ENCODE results near the gene OSBPL6.
A peak's percentile ranks its signal among the peaks of the same experiment; 100 is the strongest.

OSBPL6 gene

DNA sequence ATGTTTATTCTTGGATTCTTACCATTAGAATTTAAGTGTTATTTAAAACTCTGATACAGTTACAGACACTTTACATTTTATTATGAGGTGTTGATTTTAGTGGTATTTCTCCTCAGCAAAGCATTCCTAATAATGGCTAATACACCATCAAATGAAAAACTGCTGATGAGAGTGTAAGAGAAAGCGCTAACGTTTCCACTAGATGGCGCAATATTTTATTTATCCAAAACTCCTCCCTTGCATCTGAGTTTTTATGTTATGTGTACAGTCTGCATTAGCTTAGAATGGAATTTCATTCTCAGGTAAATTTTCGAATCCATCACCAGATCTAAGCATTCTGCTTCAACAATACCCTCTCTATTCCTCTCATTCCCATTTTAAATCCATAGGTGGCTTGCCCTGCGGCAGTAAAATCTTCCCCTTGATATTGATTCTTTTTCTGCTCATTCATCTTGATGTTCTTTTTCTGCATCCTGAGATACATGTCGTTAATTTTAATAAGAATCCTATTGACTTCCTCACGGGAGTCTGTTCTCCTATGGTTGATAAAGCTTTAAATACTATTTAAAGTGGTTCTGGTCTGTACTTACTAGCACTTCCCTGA lies 202.8 kb downstream of the OSBPL6 start:
- Histone ChIP-seq H2BK5ac (ENCODE audit: low read depth, low read length, poor library complexity, severe bottlenecking) (no peak overlapping the region), H3K18ac (ENCODE audit: low read depth in 1 of 2, low read length in 2 of 2) (no peak overlapping the region), H4K8ac (ENCODE audit: low read length) (no peak overlapping the region), H3K4me2 (ENCODE audit: low read length, poor library complexity, severe bottlenecking) (no peak overlapping the region), H2BK15ac (ENCODE audit: low read depth, poor library complexity, severe bottlenecking) (no peak overlapping the region), H2BK120ac (ENCODE audit: low read depth, low read length) (no peak overlapping the region), H2AK5ac (ENCODE audit: low read length, severe bottlenecking) (no peak overlapping the region), H3K9me3 (ENCODE audit: control insufficient read depth, low read length) (no peaks in the 10 kb centered on the region), H3K27me3 (ENCODE audit: control insufficient read depth in 1 of 2, insufficient read depth in 1 of 2, low read length in 2 of 2) (no peaks in the 10 kb centered on the region), H3K4me3 (ENCODE audit: insufficient read depth in 1 of 2, low read depth in 1 of 2, low read length in 2 of 2) (no peak overlapping the region), H3K4me1 (ENCODE audit: control insufficient read depth, insufficient read depth, low read depth, low read length) (no peaks in the 10 kb centered on the region), H3K14ac (ENCODE audit: low read length in 2 of 2) (no peak overlapping the region), H3K36me3 (ENCODE audit: control insufficient read depth in 1 of 2, insufficient read depth in 2 of 2, low read depth in 1 of 2, low read length in 2 of 2) (no peaks in the 10 kb centered on the region), H3K9ac (ENCODE audit: low read length) (no peak overlapping the region), H3K23ac (ENCODE audit: low read length in 2 of 2) (no peak overlapping the region), H2AFZ (ENCODE audit: low read depth, low read length) (no peak overlapping the region), H2BK12ac (ENCODE audit: low read length in 2 of 2) (no peak overlapping the region), H3K79me1 (replicated peaks; ENCODE audit: low read length, poor library complexity, severe bottlenecking) (no peaks in the 10 kb centered on the region), H3K27ac (ENCODE audit: low read length, poor library complexity, severe bottlenecking) (no peak overlapping the region), H4K91ac (ENCODE audit: low read length) (no peak overlapping the region), H3K4ac (ENCODE audit: low read depth in 1 of 2, low read length in 2 of 2) (no peak overlapping the region)
- 20% methylated on average over 5 of the region's 7 CpGs for WGBS
- peak; percentile 66 for DNase-seq

DNA sequence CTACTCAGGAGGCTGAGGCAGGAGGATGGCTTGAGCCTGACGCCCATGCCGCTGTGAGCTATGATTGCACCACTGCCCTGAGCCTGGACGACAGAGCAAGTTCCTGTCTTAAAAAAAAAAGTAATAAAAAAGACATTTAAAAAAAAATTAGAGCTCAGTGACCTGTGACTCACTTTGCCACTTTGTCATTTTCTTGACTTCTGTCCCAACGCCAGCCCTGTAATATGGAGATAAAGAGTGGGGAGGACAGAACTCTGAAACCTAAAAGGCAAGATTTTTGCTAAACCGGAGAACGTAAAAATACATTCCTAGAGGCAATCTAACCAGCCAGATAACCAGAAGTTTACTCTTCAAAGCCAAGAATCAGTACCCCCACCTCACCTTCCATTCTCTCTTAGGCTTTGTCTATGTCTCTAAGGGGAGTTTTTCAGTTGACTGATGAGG lies 207.7 kb downstream of the OSBPL6 start:
- Histone ChIP-seq H2BK12ac (ENCODE audit: low read length in 2 of 2) (no peak overlapping the region), H3K18ac (ENCODE audit: low read depth in 1 of 2, low read length in 2 of 2) (no peak overlapping the region), H3K9me3 (ENCODE audit: control insufficient read depth, low read length) (no peaks in the 10 kb centered on the region), H3K4ac (ENCODE audit: low read depth in 1 of 2, low read length in 2 of 2) (no peak overlapping the region), H2AFZ (ENCODE audit: low read depth, low read length) (no peak overlapping the region), H4K8ac (ENCODE audit: low read length) (no peak overlapping the region), H2BK120ac (ENCODE audit: low read depth, low read length) (no peak overlapping the region), H2BK15ac (ENCODE audit: low read depth, poor library complexity, severe bottlenecking) (no peak overlapping the region), H3K9ac (ENCODE audit: low read length) (no peak overlapping the region), H2BK5ac (ENCODE audit: low read depth, low read length, poor library complexity, severe bottlenecking) (no peak overlapping the region), H4K91ac (ENCODE audit: low read length) (no peak overlapping the region), H2AK5ac (ENCODE audit: low read length, severe bottlenecking) (no peak overlapping the region), H3K27ac (ENCODE audit: low read length, poor library complexity, severe bottlenecking) (no peak overlapping the region), H3K4me3 (ENCODE audit: insufficient read depth in 1 of 2, low read depth in 1 of 2, low read length in 2 of 2) (no peak overlapping the region), H3K79me1 (replicated peaks; ENCODE audit: low read length, poor library complexity, severe bottlenecking) (no peaks in the 10 kb centered on the region), H3K14ac (ENCODE audit: low read length in 2 of 2) (no peak overlapping the region), H3K4me1 (ENCODE audit: control insufficient read depth, insufficient read depth, low read depth, low read length) (peaks cover 2% of the 10 kb centered on the region), H3K23ac (ENCODE audit: low read length in 2 of 2) (no peak overlapping the region), H3K27me3 (ENCODE audit: control insufficient read depth in 1 of 2, insufficient read depth in 1 of 2, low read length in 2 of 2) (no peaks in the 10 kb centered on the region), H3K36me3 (ENCODE audit: control insufficient read depth in 1 of 2, insufficient read depth in 2 of 2, low read depth in 1 of 2, low read length in 2 of 2) (no peaks in the 10 kb centered on the region), H3K4me2 (ENCODE audit: low read length, poor library complexity, severe bottlenecking) (no peak overlapping the region)
- DNase-seq: no peak
- WGBS: no CpG with 5 or more reads among the region's 6 CpGs

DNA sequence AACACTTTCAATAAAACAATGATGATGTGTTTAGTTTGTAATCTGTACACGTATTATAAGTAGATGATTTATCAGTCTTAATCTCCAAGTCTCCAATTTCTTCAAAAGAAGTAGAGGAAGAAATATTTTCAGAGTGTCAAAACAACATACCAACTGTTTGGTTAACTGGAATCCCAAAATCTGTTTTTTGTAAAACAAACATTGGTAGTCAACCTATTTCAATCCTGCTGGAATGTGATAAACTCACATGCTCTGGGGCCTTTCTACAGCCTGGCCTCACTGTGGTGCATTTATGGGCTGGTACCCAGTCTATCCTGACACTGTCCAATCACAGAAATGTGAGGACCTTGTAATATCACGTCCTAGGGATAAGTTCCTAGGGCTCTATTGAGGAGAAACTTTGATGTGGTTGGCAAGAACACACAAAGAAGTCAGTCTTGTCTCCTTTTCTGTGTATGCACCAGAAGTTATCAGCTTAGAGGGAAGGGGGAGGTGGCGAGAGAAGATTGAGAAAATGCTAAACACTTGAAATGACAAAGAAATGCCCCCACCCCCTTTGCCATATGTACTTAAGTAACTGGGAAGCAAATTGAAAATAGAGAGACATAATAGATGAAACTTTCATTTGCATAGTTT lies 209.5 kb downstream of the OSBPL6 start:
- Histone ChIP-seq H2BK120ac (ENCODE audit: low read depth, low read length) (no peak overlapping the region), H2BK5ac (ENCODE audit: low read depth, low read length, poor library complexity, severe bottlenecking) (no peak overlapping the region), H3K4ac (ENCODE audit: low read depth in 1 of 2, low read length in 2 of 2) (no peak overlapping the region), H3K4me1 (ENCODE audit: control insufficient read depth, insufficient read depth, low read depth, low read length) (peaks cover 2% of the 10 kb centered on the region), H3K14ac (ENCODE audit: low read length in 2 of 2) (peak overlapping the region in 1 of 2 experiments; percentile 48), H4K8ac (ENCODE audit: low read length) (no peak overlapping the region), H3K4me2 (ENCODE audit: low read length, poor library complexity, severe bottlenecking) (no peak overlapping the region), H3K23ac (ENCODE audit: low read length in 2 of 2) (no peak overlapping the region), H2BK15ac (ENCODE audit: low read depth, poor library complexity, severe bottlenecking) (no peak overlapping the region), H3K4me3 (ENCODE audit: insufficient read depth in 1 of 2, low read depth in 1 of 2, low read length in 2 of 2) (no peak overlapping the region), H3K79me1 (replicated peaks; ENCODE audit: low read length, poor library complexity, severe bottlenecking) (no peaks in the 10 kb centered on the region), H3K27ac (ENCODE audit: low read length, poor library complexity, severe bottlenecking) (no peak overlapping the region), H4K91ac (ENCODE audit: low read length) (no peak overlapping the region), H3K9me3 (ENCODE audit: control insufficient read depth, low read length) (no peaks in the 10 kb centered on the region), H3K18ac (ENCODE audit: low read depth in 1 of 2, low read length in 2 of 2) (peak overlapping the region in 1 of 2 experiments; percentile 57), H3K27me3 (ENCODE audit: control insufficient read depth in 1 of 2, insufficient read depth in 1 of 2, low read length in 2 of 2) (no peaks in the 10 kb centered on the region), H2AK5ac (ENCODE audit: low read length, severe bottlenecking) (no peak overlapping the region), H3K36me3 (ENCODE audit: control insufficient read depth in 1 of 2, insufficient read depth in 2 of 2, low read depth in 1 of 2, low read length in 2 of 2) (no peaks in the 10 kb centered on the region), H2AFZ (ENCODE audit: low read depth, low read length) (no peak overlapping the region), H3K9ac (ENCODE audit: low read length) (no peak overlapping the region), H2BK12ac (ENCODE audit: low read length in 2 of 2) (peak overlapping the region in 1 of 2 experiments; percentile 83)
- WGBS: 38% methylated on average over 1 of the region's 3 CpGs
- no peak for DNase-seq

DNA sequence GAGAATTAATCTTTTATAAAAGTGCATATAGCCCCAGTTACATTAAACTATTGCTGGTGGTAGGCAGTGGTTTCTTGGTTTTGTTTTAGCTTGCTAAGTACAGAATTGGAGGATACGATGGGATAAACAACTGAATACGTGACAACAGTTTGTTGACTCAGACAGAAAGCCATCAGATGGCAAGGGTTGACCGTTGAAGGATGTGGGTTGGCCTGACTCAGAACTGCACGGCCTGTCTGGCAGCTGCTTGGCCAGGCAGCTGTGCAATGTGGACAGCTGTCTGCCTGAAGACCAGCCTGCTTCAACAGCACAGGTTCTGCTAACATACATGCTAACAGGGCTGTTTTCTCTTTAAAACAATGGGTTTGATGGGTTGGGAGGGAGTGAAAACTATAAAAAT lies 210.1 kb downstream of the OSBPL6 start:
- Histone ChIP-seq H2BK5ac (ENCODE audit: low read depth, low read length, poor library complexity, severe bottlenecking) (no peak overlapping the region), H2BK120ac (ENCODE audit: low read depth, low read length) (no peak overlapping the region), H3K27ac (ENCODE audit: low read length, poor library complexity, severe bottlenecking) (no peak overlapping the region), H4K8ac (ENCODE audit: low read length) (no peak overlapping the region), H3K36me3 (ENCODE audit: control insufficient read depth in 1 of 2, insufficient read depth in 2 of 2, low read depth in 1 of 2, low read length in 2 of 2) (no peaks in the 10 kb centered on the region), H2AK5ac (ENCODE audit: low read length, severe bottlenecking) (no peak overlapping the region), H3K18ac (ENCODE audit: low read depth in 1 of 2, low read length in 2 of 2) (no peak overlapping the region), H3K27me3 (ENCODE audit: control insufficient read depth in 1 of 2, insufficient read depth in 1 of 2, low read length in 2 of 2) (no peaks in the 10 kb centered on the region), H4K91ac (ENCODE audit: low read length) (no peak overlapping the region), H2AFZ (ENCODE audit: low read depth, low read length) (no peak overlapping the region), H3K4ac (ENCODE audit: low read depth in 1 of 2, low read length in 2 of 2) (no peak overlapping the region), H3K9me3 (ENCODE audit: control insufficient read depth, low read length) (no peaks in the 10 kb centered on the region), H3K4me1 (ENCODE audit: control insufficient read depth, insufficient read depth, low read depth, low read length) (peaks cover 2% of the 10 kb centered on the region), H3K4me2 (ENCODE audit: low read length, poor library complexity, severe bottlenecking) (no peak overlapping the region), H3K14ac (ENCODE audit: low read length in 2 of 2) (no peak overlapping the region), H3K79me1 (replicated peaks; ENCODE audit: low read length, poor library complexity, severe bottlenecking) (no peaks in the 10 kb centered on the region), H3K9ac (ENCODE audit: low read length) (no peak overlapping the region), H2BK15ac (ENCODE audit: low read depth, poor library complexity, severe bottlenecking) (no peak overlapping the region), H3K4me3 (ENCODE audit: insufficient read depth in 1 of 2, low read depth in 1 of 2, low read length in 2 of 2) (no peak overlapping the region), H2BK12ac (ENCODE audit: low read length in 2 of 2) (no peak overlapping the region), H3K23ac (ENCODE audit: low read length in 2 of 2) (no peak overlapping the region)
- peak; percentile 93 for DNase-seq
- 1% methylated on average over 4 of the region's 4 CpGs for WGBS

All from mesenchymal stem cell (in vitro differentiated cells and primary cell).